ENCODE results near the gene CHTF18. TPM values are rescaled to one million over a fixed set of nuclear protein-coding genes. Genes with fewer than 3 reads are reported as not detected.
"Not testable (repeated sequence)": the region's sequence is repeated elsewhere in the genome, so short reads cannot be mapped to it uniquely, and the experiment has no call there.

The CHTF18 gene
- total and polyA plus RNA-seq, 10 donors: 8.9 to 55.0 (median 26.0) TPM

DNA sequence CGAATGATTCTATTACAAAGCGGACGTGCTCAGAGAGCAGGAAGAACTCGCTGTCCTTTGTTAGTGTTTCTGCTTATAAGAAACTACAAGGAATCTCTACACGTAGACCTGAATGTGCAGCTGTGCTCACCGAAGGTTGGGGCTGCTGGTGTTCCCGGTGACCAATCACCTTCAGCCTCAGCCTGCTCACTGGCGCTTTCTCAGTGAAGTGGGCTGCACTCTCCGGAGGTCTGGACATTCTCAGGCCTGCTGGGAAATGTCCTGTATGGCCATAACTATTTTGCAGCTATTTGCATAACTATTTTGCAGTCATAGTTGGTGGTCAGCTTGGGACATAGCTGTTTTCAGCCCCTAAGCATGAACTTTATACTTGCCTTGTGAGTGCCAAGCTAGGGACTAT lies 37.9 kb upstream of the CHTF18 start:
- Histone ChIP-seq H3K4me1 (peaks cover 0 to 12% (median 2%) of the 10 kb centered on the region in 6 donors), H3K27ac (no peak overlapping the region), H3K9me3 (no peaks in the 10 kb centered on the region), H3K4me3 (no peak overlapping the region), H3K27me3 (replicated peaks in 1 of 7) (peaks cover 0 to 9% (median 0%) of the 10 kb centered on the region in 7 donors), H3K36me3 (no peaks in the 10 kb centered on the region)
- intact Hi-C loops (cut with DNase I; ENCODE audit: low total_unique reads): no loop called here
- DNase-seq: no peak
- TF ChIP-seq POLR2A (IDR thresholded peaks at IDR 0.05) (no peak), POLR2AphosphoS5 (IDR thresholded peaks at IDR 0.05) (no peak)
- TF ChIP-seq, protein P1, sequence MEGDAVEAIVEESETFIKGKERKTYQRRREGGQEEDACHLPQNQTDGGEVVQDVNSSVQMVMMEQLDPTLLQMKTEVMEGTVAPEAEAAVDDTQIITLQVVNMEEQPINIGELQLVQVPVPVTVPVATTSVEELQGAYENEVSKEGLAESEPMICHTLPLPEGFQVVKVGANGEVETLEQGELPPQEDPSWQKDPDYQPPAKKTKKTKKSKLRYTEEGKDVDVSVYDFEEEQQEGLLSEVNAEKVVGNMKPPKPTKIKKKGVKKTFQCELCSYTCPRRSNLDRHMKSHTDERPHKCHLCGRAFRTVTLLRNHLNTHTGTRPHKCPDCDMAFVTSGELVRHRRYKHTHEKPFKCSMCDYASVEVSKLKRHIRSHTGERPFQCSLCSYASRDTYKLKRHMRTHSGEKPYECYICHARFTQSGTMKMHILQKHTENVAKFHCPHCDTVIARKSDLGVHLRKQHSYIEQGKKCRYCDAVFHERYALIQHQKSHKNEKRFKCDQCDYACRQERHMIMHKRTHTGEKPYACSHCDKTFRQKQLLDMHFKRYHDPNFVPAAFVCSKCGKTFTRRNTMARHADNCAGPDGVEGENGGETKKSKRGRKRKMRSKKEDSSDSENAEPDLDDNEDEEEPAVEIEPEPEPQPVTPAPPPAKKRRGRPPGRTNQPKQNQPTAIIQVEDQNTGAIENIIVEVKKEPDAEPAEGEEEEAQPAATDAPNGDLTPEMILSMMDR (IDR thresholded peaks at IDR 0.05 in 8 of 11, conservative IDR thresholded peaks at IDR 0.05 in 3 of 11): no peak
- WGBS, 5 donors: 68 to 77% (median 76%) methylated on average over 9 of the region's 9 CpGs

DNA sequence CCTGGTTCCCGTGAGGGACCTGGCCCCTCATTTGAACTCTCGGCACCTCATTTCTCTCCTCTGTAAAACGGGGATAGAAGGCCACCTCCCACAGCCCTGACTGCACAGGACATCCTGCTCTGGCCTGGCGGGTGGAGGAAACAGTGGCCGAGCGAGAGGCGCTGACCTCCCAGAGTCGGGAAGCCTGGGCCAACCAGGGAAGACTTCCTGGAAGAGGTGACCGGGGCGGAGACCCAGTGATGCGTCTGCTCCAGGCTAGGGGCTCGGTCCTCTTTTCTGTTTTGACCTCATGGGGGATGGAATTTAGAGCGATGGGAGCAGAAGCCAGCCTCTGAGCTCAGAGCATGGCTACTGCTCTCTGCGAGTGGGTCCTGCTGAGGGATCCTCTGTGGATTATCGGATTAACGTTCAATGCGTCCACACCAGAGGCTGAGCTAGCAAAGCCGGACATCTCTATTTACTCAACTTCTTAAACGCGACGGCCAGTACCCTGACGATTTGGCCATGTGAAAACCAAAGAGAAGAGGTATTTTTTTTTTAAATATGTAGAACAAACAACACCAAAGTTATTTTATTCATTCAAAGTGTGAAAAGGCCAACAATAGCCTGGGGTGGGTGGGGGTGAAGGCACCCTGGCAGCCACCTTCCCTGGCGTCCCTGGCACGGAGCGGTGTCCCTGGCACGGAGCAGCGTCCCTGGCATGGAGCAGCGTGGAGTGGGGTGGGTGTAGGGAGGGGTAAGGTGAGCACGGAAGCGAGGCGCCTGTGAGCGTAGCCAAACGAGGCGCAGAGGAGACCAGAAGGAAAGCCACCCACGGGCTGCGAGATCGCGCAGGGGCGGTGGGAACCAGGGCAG lies 37.0 kb upstream of the CHTF18 start:
- peaks cover 0 to 6% (median 0%) of the 10 kb centered on the region in 7 donors for H3K27me3 ChIP-seq (replicated peaks in 1 of 7)
- H3K9me3 ChIP-seq: peaks cover 0 to 1% (median 0%) of the 10 kb centered on the region in 8 donors
- TF ChIP-seq POLR2A (IDR thresholded peaks at IDR 0.05): no peak
- TF ChIP-seq, protein P1 (IDR thresholded peaks at IDR 0.05 in 8 of 11, conservative IDR thresholded peaks at IDR 0.05 in 3 of 11): no peak
- DNase-seq: no peak
- 72 to 85% (median 77%) methylated on average over 37 to 39 of the region's 39 CpGs for WGBS, 5 donors
- no peaks in the 10 kb centered on the region for H3K36me3 ChIP-seq
- intact Hi-C loops (cut with DNase I; ENCODE audit: low total_unique reads): no loop called here
- H3K27ac ChIP-seq: no peak overlapping the region
- peaks cover 0 to 12% (median 2%) of the 10 kb centered on the region in 6 donors for H3K4me1 ChIP-seq
- H3K4me3 ChIP-seq: no peak overlapping the region

DNA sequence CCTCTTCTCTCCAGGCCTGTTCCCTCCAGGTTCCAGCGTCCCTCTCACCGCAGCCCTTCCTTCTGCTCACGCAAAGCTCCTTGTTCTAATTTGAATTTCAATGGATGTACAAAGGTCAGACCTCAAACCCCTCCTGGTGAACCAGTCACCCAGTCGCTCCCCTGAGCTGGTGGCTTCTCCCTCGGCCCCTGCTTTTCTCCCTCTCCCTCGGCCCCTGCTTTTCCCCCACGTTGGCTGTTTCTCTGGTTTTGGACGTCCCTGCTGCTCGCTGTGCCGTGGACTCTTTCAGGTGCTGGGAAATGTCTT lies 36.5 kb upstream of the CHTF18 start:
- H3K27me3 ChIP-seq (replicated peaks in 1 of 7): peaks cover 0 to 6% (median 0%) of the 10 kb centered on the region in 7 donors
- H3K27ac ChIP-seq: no peak overlapping the region
- H3K4me3 ChIP-seq: no peak overlapping the region
- DNase-seq: no peak
- H3K4me1 ChIP-seq: peaks cover 0 to 12% (median 2%) of the 10 kb centered on the region in 6 donors
- 52 to 74% (median 67%) methylated on average over 10 of the region's 10 CpGs for WGBS, 5 donors
- TF ChIP-seq POLR2A (IDR thresholded peaks at IDR 0.05) (no peak), POLR2AphosphoS5 (IDR thresholded peaks at IDR 0.05) (no peak)
- TF ChIP-seq, protein P1 (IDR thresholded peaks at IDR 0.05 in 8 of 11, conservative IDR thresholded peaks at IDR 0.05 in 3 of 11): no peak
- no peaks in the 10 kb centered on the region for H3K36me3 ChIP-seq
- intact Hi-C loops (cut with DNase I; ENCODE audit: low total_unique reads): no loop called here
- H3K9me3 ChIP-seq: peaks cover 0 to 6% (median 0%) of the 10 kb centered on the region in 8 donors

DNA sequence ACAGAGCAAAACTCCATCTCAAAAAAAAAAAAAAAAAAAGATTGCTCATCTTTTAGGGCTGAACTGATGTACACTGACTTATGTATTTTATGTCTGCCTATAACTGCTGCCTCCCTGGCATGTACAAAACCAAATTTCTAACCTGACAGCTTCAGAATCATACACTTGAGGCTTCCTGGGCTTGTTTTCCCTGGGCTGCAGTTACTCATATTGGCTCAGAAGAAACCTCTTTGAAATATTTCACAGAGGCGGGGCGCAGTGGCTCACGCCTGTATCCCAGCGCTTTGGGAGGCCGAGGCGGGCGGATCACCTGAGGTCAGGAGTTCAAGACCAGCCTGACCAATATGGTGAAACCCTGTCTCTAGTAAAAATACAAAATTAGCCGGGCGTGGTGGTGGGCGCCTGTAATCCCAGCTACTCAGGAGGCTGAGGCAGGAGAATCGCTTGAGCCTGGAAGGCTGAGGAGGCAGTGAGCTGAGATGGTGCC lies 34.3 kb upstream of the CHTF18 start:
- DNase-seq; intact Hi-C loops (cut with DNase I; ENCODE audit: low total_unique reads); H3K4me3 ChIP-seq; H3K27me3 ChIP-seq (replicated peaks in 1 of 7); H3K36me3 ChIP-seq; H3K9me3 ChIP-seq: not testable (repeated sequence)
- peak overlapping the region in 4 of 8 donors; percentile 20 to 60 (median 46) for H3K27ac ChIP-seq
- peaks cover 0 to 12% (median 2%) of the 10 kb centered on the region in 6 donors for H3K4me1 ChIP-seq
- WGBS, 5 donors: 88 to 94% (median 89%) methylated on average over 11 of the region's 11 CpGs
